Mesenteric fat pad (tissue), 1 donor: ENCODE data around the gene GJA9. TPM values are rescaled to one million over a fixed set of nuclear protein-coding genes. Genes with fewer than 3 reads are reported as not detected.
"Not testable (repeated sequence)": the region's sequence is repeated elsewhere in the genome, so short reads cannot be mapped to it uniquely, and the experiment has no call there.

Source experiments
- DNase-seq: peaks from one replicate; pipeline ENCODE4 v3.0.0-alpha.2; 2020; ENCODE audit warnings: low spot score
- long read RNA-seq: library from polyadenylated mRNA; unstranded; transcript quantifications from one replicate; pipeline ENCODE4 v2.0.0, GENCODE V29; 2020
- total RNA-seq: library from RNA; stranded (reverse); fragmentation: NEBNext Ultra II Directional; extraction: Animal tissue kit (Norgen Biotek cat#: 25700); gene quantifications from one replicate; pipeline ENCODE4 v1.2.1, GENCODE V29; 2021
- donor health status: DM: yes; HTN: yes; CAD: no.

The GJA9 gene
- not detected for total RNA-seq
- long read RNA-seq = 0 reads

DNA sequence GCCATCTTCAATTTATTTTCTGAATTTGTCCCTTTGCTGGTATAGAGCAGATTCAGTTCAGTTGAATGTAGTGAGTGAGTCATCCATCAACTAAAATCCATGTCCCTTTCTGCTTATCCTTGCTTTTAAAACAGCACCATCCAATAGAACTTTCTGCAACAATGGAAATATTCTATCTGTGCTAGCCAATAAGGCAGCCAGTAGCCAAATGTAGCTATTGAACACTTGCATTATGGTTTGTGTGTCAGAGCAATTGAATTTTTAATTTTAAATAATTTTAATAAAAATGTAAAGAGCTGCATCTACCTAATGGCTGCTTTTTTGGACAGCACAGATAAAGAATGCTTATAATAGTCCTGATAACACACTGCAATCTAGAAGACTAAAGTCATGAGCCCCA lies at the start of gene GJA9:
GJA9 (minus strand) TSS at position 101 of the 400 bp plus-strand sequence. CDS start 5,489 bp downstream, outside the sequence.
- no peak for DNase-seq

- no peak for DNase-seq
These were observed 48.1 kb upstream of the GJA9 start for GRCh38 chr1:38929476-38929875.

DNA sequence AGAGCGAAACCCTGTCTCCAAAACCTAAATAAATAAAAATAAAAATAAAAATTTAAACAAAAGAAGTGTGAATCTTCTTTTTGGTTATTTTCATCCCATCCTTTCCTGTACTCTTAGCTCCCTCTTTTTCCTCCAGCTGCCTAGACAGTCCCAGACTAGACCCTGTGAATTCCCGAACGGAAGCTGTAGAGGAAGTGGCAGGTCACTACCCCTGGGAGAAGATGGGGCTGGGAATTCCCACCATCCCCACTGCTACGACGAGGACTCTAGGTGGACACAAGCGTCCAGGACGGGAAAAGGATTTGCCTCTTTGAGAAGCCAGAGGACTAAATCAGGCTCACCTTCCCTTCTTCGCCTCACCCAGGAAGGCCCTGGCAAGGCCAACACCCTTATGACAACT lies 47.7 kb upstream of the GJA9 start:
- no peak for DNase-seq

DNA sequence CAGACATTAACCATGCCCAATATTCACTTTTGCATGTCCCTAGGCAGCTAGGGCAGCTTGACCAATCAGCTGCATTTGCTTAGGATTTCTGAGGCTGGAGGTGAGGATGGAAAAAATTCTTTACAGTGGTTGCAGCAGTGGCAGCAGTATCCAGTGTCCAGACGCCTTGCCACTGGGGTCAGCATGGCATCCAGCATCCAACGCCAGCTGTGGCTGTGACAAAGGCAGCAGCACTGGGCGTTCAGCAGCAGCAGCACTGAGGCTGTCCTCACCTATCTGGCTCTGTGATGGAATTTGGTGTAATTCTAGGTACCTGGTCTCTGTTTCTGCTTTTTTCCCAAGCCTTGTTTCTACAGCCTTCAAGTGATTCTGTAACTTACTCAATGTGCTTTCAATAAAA lies 44.7 kb upstream of the GJA9 start:
- DNase-seq = no peak

- DNase-seq = no peak
These were observed 44.0 kb upstream of the GJA9 start for GRCh38 chr1:38925391-38925790.

- no peak for DNase-seq
These were observed 42.2 kb upstream of the GJA9 start for GRCh38 chr1:38923607-38924006.

DNA sequence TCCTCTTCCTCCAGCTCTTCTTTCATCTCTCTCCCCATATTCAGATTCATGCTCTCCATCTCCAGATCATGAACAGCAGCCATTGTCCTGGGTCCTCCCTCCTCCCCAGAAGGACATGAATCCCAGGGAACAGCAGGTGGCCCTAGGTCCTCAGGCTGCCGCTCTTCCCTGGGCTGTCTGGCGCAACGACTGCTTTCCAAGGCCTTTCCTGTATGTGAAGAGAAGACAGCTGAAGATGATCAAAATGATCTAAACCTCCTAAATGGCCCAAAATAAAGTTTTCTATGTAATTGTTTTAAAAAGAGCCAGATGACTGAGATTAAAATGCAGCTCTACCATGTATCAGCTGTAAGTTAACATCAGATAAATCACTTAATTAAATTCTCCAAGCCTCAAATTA lies 37.7 kb upstream of the GJA9 start:
- no peak for DNase-seq

DNA sequence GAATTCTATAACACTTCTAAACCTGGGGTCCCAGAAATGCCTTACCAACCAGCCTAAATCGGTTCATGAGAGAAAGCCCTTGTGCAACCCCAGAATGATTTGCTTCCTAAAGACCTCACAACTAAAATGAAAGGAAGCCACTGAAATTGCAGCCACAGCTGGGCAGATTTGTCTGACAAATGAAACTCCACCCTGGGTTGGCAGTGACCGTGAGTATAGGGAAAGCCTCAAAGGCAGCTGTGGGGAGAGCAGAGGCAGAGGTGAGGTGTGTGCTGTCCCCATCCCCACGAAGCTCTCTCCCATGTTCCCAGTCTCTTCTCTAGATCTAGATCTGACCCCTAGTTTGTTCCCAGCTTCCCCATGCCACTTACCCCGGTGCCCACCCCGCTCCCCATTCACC lies 37.2 kb upstream of the GJA9 start:
- no peak for DNase-seq

DNA sequence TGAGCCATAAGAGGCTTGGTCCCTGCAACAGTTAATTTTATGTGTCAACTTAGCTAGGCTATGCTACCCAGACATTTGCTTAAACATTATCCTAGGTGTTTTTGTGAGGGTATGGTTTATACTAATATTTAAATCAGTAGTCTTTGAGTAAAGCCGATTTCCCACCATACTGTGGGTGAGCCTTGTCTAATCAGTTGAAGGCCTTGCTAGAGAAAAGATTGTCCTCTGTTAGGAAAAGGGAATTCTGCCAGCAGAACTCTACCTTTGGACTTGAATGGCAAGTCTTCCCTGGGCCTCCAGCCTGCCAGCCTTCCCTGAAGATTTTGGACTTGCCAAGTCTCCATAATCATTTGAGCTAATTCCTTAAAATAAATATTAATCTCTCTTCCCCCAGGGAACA lies 36.4 kb upstream of the GJA9 start:
- no peak for DNase-seq

DNA sequence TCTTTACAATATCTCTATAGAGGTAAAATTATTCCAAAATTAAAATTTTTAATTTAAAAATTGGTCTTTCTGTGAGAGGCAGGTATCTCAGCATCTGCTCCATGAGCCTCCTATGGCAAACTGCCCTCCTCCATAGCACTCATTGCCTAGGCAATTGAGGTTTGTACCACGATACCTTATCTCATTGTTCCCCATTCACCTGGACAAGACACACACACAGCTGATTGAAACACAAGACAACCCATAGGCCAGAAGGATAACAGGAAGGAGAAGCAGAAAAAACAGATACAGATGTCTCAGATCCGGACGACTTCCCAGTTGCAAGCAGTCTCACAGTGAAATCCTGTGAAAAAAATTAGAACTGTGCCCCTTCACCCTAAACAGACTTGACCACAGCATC lies 36.0 kb upstream of the GJA9 start:
- DNase-seq = no peak

DNA sequence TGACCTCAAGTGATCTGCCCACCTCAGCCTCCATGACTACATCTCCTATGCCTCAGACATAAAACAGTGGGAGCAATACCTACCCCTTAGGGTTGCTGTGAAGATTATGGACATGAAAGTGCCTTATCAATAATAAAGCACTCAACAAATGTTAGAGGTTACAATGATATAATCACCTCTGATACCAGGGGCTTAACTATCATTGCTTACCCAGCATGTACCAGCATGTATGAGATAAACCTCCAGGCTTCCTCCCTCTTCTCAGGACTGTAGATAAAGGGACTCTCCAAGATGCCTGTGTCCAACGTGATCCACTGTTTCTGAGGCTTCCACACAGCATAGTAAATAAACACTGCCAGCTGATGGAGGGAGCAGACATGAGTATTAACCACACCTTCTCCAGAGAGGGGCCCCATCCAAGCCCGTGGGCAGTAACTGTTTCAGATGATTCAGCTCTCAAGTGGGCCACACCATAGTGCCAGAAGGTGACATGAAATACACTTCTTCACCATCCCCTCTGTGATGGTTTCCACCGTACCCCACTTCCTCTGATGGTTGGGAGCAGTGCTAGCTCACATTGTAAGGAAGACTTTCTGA lies 34.1 kb upstream of the GJA9 start:
- DNase-seq = no peak

DNA sequence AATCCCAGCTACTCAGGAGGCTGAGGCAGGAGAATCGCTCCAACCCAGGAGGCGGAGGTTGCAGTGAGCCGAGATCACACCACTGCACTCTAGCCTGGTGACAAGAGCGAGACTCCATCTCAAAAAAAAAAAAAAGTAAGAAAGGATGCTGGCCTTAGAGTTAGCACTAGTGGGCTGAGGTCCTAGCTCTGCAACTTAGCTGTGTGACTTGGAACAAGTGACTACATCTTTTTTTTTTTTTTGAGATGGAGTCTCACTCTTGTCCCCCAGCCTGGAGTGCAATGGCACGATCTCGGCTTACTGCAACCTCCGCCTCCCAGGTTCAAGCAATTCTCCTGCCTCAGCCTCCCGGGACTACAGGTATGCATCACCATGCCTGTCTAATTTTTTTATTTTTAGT lies 33.5 kb upstream of the GJA9 start:
- DNase-seq = not testable (repeated sequence)

- DNase-seq = no peak
These were observed 27.4 kb upstream of the GJA9 start for GRCh38 chr1:38908821-38909220.

DNA sequence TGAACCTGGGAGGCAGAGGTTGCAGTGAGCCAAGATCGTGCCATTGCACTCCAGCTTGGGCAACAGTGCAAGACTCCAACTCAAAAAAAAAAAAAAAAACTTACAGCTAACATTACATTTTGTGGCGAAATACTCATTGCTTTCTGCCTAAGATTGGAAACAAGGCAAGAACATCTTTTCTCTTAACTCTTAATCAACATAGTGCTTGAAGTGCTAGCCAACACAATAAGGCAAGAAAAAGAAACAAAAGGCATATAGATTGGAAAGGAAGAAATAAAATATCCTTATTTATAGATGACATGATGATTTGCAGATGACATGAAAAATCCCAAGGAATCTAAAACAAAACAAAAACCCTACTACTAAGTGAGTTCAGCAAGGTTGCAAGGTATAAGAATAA lies 24.6 kb upstream of the GJA9 start:
- no peak for DNase-seq

DNA sequence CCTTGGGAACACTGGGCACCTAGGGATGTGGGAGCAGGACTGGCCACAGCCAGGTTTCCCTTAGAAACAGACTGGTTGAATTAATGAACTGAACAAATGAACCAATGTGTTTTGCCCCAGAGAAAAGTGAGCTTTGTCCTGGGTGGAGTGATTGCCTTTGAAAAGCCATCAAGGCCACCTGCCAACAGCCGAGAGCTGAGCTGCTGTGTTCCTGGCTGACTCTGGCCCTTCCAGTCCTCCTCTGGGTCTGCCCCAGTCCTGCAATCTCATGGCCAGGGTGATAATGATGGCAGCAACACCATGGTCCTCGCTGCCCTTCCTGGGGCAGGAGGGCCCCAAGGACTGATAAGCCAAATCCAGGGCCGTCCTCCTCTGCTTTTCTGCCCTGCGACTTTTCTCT lies 18.2 kb upstream of the GJA9 start:
- DNase-seq = no peak

- DNase-seq = no peak
These were observed 17.4 kb upstream of the GJA9 start for GRCh38 chr1:38898653-38899230.

DNA sequence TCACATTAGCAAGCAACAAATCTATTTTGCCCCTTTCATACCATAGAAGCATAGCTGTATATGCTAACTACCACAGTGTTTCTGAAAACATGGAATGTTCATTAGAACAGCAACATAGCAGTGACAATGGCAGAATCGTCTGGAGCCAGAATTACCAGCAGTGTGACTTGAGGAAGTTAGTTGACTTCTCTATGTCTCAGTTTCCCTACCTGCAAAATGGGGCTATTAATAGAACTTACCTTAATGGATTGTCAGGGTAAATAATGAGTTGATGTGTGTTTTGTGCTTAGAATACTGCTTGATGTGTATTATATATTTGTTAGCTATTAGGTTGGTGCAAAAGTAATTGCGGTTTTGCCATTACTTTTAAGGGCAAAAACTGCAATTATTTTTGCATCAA lies 14.8 kb upstream of the GJA9 start:
- no peak for DNase-seq

GRCh38 chr1:38892976-38893375 lies 11.6 kb upstream of the GJA9 start:
- DNase-seq = no peak

DNA sequence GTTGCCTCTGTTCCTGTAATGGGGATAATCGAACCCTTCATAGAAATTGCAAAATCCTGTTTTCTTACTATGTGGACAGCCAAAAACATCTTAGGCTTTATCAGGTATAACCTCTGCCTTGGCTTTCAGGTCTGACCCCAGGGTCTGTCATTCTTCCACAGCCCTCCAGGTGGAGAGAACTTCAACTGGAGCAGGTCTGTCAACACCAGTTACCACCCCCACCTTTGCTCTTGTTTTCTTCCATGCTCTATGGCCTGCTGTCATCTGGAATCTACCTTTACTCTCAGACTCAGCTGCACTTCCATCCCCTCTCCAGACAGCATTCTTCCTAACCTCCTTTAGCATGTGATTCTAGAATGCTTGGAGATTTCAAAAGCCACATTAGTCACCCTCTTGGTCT lies 10.4 kb upstream of the GJA9 start:
- no peak for DNase-seq

DNA sequence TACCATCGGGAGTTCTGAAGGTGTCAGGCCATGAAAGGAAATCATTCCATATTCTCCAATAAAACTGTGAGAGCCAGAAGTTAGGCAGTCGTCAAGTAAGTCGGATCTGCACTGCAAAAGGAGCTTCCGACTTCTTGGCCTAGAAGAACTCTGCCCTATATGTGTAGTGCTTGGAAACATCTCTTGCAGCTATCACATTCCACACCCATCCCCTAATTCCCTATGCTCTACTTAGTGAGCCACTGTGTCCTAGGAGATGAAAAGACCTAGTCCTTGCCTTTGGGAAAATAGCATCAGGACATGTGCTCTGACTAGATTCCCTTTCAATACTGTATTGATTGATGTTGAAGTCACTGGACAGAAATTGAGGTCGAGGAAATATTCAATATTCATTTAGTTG lies 8.2 kb upstream of the GJA9 start:
- no peak for DNase-seq

- DNase-seq = no peak
These were observed 7.3 kb upstream of the GJA9 start for GRCh38 chr1:38888423-38889333.

DNA sequence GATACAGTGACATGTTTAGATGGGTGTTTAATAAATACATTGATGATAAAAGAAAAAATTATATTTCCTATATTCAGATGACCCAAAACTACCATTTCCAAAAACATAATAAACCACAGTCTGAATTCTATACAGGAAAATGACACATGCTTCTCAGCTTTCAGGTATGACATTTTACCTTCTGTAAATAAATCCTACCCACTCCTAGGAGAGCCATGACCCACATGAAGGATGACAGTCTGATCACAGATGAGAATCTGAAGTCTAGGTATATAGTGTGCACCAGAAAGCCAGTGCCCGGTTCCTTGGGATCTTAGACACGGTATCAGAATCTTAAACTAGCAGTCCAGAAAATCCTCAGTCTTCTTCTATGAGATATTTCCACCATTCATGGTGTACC lies 3.7 kb upstream of the GJA9 start:
- DNase-seq = no peak

- DNase-seq = no peak
These were observed 5.6 kb downstream of the GJA9 start for GRCh38 chr1:38875811-38876210.
